K562 (cell line): ENCODE results near the gene SGMS1. TPM values are rescaled to one million over a fixed set of nuclear protein-coding genes. Genes with fewer than 3 reads are reported as not detected.
A peak's percentile ranks its signal among the peaks of the same experiment; 100 is the strongest.

Source experiments
- ATF1 ChIP-seq, 2 experiments: fragments of 450-650 bp in 1 of 2; IDR thresholded peaks; 2 replicates each; pipeline ENCODE4 v1.6.1; 2016; ENCODE audit warnings: missing compliant biosample characterization in 1 of 2, missing genetic modification characterization in 1 of 2
- CBX2 ChIP-seq: fragments of 200-600 bp; sonication (generic); IDR thresholded peaks from one replicate; pipeline ENCODE4 v1.6.1; 2012; ENCODE audit warnings: mild to moderate bottlenecking, low read length, inconsistent platforms; ENCODE audit not compliant: insufficient read depth, poor library complexity, severe bottlenecking
- DDX20 ChIP-seq: fragments of 450-650 bp; IDR thresholded peaks from 2 replicates; pipeline ENCODE4 v1.6.1; 2016; ENCODE audit warnings: missing genetic modification characterization, low read depth, mild to moderate bottlenecking, missing compliant biosample characterization, moderate library complexity
- ETV5 ChIP-seq: sonication (generic); formaldehyde crosslinking; IDR thresholded peaks from 2 replicates; pipeline ENCODE4 v1.4.0; 2020; ENCODE audit warnings: low read depth, mild to moderate bottlenecking, missing genetic modification reagents
- FOXJ3 ChIP-seq: sonication (generic); formaldehyde crosslinking; IDR thresholded peaks from 2 replicates; pipeline ENCODE4 v1.4.0; 2020; ENCODE audit warnings: mild to moderate bottlenecking, missing genetic modification reagents
- HDAC3 ChIP-seq: fragments of 450-650 bp; IDR thresholded peaks from 2 replicates; pipeline ENCODE4 v1.6.1; 2018; ENCODE audit warnings: borderline replicate concordance, mild to moderate bottlenecking, moderate library complexity; ENCODE audit not compliant: partially characterized antibody
- HEY1 ChIP-seq: fragments of 250-450 bp; sonication (Bioruptor Pico); IDR thresholded peaks from 2 replicates; pipeline ENCODE4 v1.5.0; 2020; ENCODE audit warnings: mild to moderate bottlenecking, moderate library complexity, borderline replicate concordance
- KAT7 ChIP-seq: sonication (generic); formaldehyde crosslinking; IDR thresholded peaks from 2 replicates; pipeline ENCODE4 v1.8.0; 2022; ENCODE audit warnings: missing genetic modification reagents, mild to moderate bottlenecking, borderline replicate concordance
- MCM2 ChIP-seq: fragments of 450-650 bp; IDR thresholded peaks from 2 replicates; pipeline ENCODE4 v1.6.1; 2017; ENCODE audit warnings: low read depth, mild to moderate bottlenecking
- MYC ChIP-seq, 2 experiments: fragments of 250-450 bp in 1 of 2; sonication (Bioruptor Pico) in 1 of 2; IDR thresholded peaks; 2 replicates each; pipeline versions ENCODE4 v1.5.1 to v1.6.1; 2012 to 2021; ENCODE audit warnings: low read depth in 2 of 2, borderline replicate concordance in 1 of 2, improper control_type of control experiment in 1 of 2, low read length in 1 of 2, mild to moderate bottlenecking in 1 of 2, moderate library complexity in 1 of 2
- POLR2AphosphoS5 ChIP-seq: IDR thresholded peaks from 2 replicates; pipeline ENCODE4 v1.6.1; 2011; ENCODE audit warnings: mild to moderate bottlenecking, low read depth, low read length, moderate library complexity; ENCODE audit not compliant: control insufficient read depth, insufficient read depth
- POLR3G ChIP-seq: IDR thresholded peaks from 2 replicates; pipeline ENCODE4 v1.6.1; 2011; ENCODE audit not compliant: insufficient read length, insufficient replicate concordance; ENCODE audit errors: extremely low read depth
- SIN3A ChIP-seq, 2 experiments: fragments of 150-350 bp in 1 of 2; IDR thresholded peaks; 2 replicates each; pipeline ENCODE4 v1.6.1; 2011 to 2016; ENCODE audit warnings: borderline replicate concordance in 2 of 2, low read depth in 2 of 2, low read length in 2 of 2, mild to moderate bottlenecking in 2 of 2, moderate library complexity in 2 of 2; ENCODE audit not compliant: control insufficient read depth in 1 of 2
- ZBED1 ChIP-seq: IDR thresholded peaks from 2 replicates; pipeline ENCODE4 v1.6.1; 2014
- ZNF586 ChIP-seq: fragments of 450-650 bp; formaldehyde crosslinking; conservative IDR thresholded peaks from 2 replicates; pipeline ENCODE4 v1.4.0; 2020; ENCODE audit warnings: mild to moderate bottlenecking, moderate library complexity
- polyA plus RNA-seq, 8 experiments: library from polyadenylated mRNA; depleted of rRNA in 4 of 8; stranded (reverse) in 5 of 8; unstranded in 3 of 8; fragments of >200 nt; fragmentation: Nextera tagmentation in 2 of 8; fragmentation: Illumina TruSeq in 1 of 8; extraction: Ambion mirVana in 2 of 8; extraction: Trizol in 1 of 8; gene quantifications; 2 replicates each; pipeline versions ENCODE4 v1.2.1 to v1.2.3, GENCODE V29; 2011 to 2014; ENCODE audit warnings: inconsistent platforms in 1 of 8, missing spikeins in 1 of 8
- total RNA-seq, 7 experiments: library from RNA; depleted of rRNA in 6 of 7; stranded (reverse); fragments of >200 nt in 6 of 7; fragmentation: Illumina TruSeq in 2 of 7; extraction: Trizol in 2 of 7; gene quantifications; 2 replicates each; pipeline versions ENCODE4 v1.2.1 to v1.2.3, GENCODE V29; 2011 to 2021; ENCODE audit warnings: low replicate concordance in 1 of 7
- TF ChIP-seq, protein P1 (sequence below): sonication (generic); formaldehyde crosslinking; IDR thresholded peaks from 2 replicates; pipeline ENCODE4 v1.5.0; 2020; ENCODE audit warnings: missing genetic modification reagents
- TF ChIP-seq, protein P2 (sequence below): fragments of 450-650 bp; IDR thresholded peaks from 2 replicates; pipeline ENCODE4 v1.6.1; 2016; ENCODE audit warnings: low read depth, mild to moderate bottlenecking, moderate library complexity
- TF ChIP-seq, protein P3 (sequence below): fragments of 450-650 bp; formaldehyde crosslinking; IDR thresholded peaks from 2 replicates; pipeline ENCODE4 v1.4.0; 2022; ENCODE audit warnings: missing genetic modification characterization
- TF ChIP-seq, protein P4 (sequence below): fragments of 450-650 bp; conservative IDR thresholded peaks from 2 replicates; pipeline ENCODE4 v1.6.1; 2016; ENCODE audit warnings: missing genetic modification characterization, low read depth, mild to moderate bottlenecking, control low read depth, missing compliant biosample characterization
- TF ChIP-seq, protein P5 (sequence below): fragments of 250-450 bp; sonication (Bioruptor Pico); IDR thresholded peaks from 2 replicates; pipeline ENCODE4 v1.4.0; 2020

SGMS1 gene
- total and polyA plus RNA-seq, 9 of the 15 experiments (the other 6 are each of a cell fraction or from before 2014, with no cell fraction given), result 22.6 to 232 (median 82.2) TPM

DNA sequence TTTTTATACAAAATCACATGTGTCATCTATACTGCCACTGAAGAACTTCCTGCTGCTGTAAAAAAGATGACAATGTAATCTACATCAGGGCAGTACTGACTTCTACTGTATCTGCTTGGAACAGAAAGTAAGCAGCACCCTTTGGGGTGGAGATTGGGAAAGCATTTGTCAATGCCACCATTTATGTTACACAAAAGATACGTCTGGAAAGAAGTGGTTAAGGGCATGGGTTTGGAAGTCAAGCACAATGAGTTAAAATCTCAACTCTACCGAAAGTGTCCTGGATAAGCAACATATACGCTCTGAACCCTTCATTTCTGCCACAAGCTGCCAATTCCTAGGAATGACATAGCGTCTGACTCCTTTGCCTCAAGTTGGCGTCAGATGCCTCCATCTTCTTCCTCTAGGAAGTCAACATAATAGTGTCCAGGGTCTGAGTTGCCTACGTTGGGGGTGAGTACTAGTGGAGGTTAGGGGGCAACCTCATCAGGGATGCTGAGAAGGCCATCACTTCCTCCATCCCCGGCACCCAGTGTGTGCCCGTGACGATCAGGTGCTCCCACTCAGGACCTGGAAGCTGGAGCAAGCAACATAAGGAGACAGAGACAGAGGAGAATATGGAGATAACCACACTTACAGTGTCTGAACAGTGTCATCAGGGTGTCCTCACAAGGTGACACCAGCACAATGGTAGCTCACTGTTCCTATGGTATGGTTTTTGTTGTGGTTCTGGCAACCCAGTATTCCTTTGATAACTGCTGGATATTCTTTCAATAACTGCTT is 58.3 kb downstream of the SGMS1 start (continued):
- TF ChIP-seq, protein P1, sequence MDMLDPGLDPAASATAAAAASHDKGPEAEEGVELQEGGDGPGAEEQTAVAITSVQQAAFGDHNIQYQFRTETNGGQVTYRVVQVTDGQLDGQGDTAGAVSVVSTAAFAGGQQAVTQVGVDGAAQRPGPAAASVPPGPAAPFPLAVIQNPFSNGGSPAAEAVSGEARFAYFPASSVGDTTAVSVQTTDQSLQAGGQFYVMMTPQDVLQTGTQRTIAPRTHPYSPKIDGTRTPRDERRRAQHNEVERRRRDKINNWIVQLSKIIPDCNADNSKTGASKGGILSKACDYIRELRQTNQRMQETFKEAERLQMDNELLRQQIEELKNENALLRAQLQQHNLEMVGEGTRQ (CRISPR knock-in tag), result no peak
- TF ChIP-seq MYC (IDR thresholded peaks at IDR 0.05; ENCODE audit: low read depth, low read length), result no peak
- no peak for TF ChIP-seq MYC (CRISPR knock-in tag; IDR thresholded peaks at IDR 0.05; ENCODE audit: borderline replicate concordance, low read depth)
- no peak for TF ChIP-seq ATF1 (CRISPR knock-in tag; IDR thresholded peaks at IDR 0.05)
- peak; percentile 51; the same call in 1 of the 2 replicates for TF ChIP-seq ATF1 (tag; IDR thresholded peaks at IDR 0.05)
- no peak for TF ChIP-seq ZNF586 (CRISPR knock-in tag)
- no peak for TF ChIP-seq CBX2
- TF ChIP-seq, protein P2, sequence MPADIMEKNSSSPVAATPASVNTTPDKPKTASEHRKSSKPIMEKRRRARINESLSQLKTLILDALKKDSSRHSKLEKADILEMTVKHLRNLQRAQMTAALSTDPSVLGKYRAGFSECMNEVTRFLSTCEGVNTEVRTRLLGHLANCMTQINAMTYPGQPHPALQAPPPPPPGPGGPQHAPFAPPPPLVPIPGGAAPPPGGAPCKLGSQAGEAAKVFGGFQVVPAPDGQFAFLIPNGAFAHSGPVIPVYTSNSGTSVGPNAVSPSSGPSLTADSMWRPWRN, result 0 out of 2 replicates have a peak, but pooled peaks have one; percentile 31
- TF ChIP-seq, protein P3, sequence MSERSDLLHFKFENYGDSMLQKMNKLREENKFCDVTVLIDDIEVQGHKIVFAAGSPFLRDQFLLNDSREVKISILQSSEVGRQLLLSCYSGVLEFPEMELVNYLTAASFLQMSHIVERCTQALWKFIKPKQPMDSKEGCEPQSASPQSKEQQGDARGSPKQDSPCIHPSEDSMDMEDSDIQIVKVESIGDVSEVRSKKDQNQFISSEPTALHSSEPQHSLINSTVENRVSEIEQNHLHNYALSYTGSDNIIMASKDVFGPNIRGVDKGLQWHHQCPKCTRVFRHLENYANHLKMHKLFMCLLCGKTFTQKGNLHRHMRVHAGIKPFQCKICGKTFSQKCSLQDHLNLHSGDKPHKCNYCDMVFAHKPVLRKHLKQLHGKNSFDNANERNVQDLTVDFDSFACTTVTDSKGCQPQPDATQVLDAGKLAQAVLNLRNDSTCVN, result no peak
- TF ChIP-seq, protein P4, sequence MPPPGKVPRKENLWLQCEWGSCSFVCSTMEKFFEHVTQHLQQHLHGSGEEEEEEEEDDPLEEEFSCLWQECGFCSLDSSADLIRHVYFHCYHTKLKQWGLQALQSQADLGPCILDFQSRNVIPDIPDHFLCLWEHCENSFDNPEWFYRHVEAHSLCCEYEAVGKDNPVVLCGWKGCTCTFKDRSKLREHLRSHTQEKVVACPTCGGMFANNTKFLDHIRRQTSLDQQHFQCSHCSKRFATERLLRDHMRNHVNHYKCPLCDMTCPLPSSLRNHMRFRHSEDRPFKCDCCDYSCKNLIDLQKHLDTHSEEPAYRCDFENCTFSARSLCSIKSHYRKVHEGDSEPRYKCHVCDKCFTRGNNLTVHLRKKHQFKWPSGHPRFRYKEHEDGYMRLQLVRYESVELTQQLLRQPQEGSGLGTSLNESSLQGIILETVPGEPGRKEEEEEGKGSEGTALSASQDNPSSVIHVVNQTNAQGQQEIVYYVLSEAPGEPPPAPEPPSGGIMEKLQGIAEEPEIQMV (tag), result no peak
- TF ChIP-seq MCM2, result no peak
- no peak for TF ChIP-seq HEY1
- TF ChIP-seq ZBED1, result no peak
- peak; percentile 96 for TF ChIP-seq POLR2AphosphoS5
- no peak for TF ChIP-seq DDX20 (tag)
- no peak for TF ChIP-seq KAT7
- TF ChIP-seq ETV5 (CRISPR knock-in tag), result peak; percentile 52; the same call in 1 of the 2 replicates
- TF ChIP-seq, protein P5, sequence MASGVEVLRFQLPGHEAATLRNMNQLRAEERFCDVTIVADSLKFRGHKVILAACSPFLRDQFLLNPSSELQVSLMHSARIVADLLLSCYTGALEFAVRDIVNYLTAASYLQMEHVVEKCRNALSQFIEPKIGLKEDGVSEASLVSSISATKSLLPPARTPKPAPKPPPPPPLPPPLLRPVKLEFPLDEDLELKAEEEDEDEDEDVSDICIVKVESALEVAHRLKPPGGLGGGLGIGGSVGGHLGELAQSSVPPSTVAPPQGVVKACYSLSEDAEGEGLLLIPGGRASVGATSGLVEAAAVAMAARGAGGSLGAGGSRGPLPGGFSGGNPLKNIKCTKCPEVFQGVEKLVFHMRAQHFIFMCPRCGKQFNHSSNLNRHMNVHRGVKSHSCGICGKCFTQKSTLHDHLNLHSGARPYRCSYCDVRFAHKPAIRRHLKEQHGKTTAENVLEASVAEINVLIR (CRISPR knock-in tag), result peak; percentile 7; the same call in 1 of the 2 replicates
- 0 out of 4 replicates have a peak, but pooled peaks of 1 of the 2 experiments have one; percentile 6 for TF ChIP-seq SIN3A (IDR thresholded peaks at IDR 0.05; ENCODE audit: borderline replicate concordance in 2 of 2, control insufficient read depth in 1 of 2, low read depth in 2 of 2, low read length in 2 of 2)
- peak; percentile 82 for TF ChIP-seq HDAC3
- no peak for TF ChIP-seq POLR3G
- TF ChIP-seq FOXJ3, result no peak
